HT1080 (cell line): ENCODE results near the gene SART3. TPM values are rescaled to one million over a fixed set of nuclear protein-coding genes. Genes with fewer than 3 reads are reported as not detected.

ENCODE experiments used
- DNase-seq: peaks from one replicate; pipeline ENCODE4 v3.0.0-alpha.2; 2015; ENCODE audit warnings: low read depth
- polyA plus RNA-seq, 2 experiments: library from polyadenylated mRNA; depleted of rRNA; stranded (reverse); fragments of >200 nt; gene quantifications; 2 replicates each; pipeline ENCODE4 v1.2.3, GENCODE V29; 2015
- total RNA-seq: library from RNA; depleted of rRNA; stranded (reverse); fragments of >200 nt; shearing (Covaris generic); gene quantifications from 2 replicates; pipeline ENCODE4 v1.2.3, GENCODE V29; 2014; rRNA removed

SART3 gene, protein sequence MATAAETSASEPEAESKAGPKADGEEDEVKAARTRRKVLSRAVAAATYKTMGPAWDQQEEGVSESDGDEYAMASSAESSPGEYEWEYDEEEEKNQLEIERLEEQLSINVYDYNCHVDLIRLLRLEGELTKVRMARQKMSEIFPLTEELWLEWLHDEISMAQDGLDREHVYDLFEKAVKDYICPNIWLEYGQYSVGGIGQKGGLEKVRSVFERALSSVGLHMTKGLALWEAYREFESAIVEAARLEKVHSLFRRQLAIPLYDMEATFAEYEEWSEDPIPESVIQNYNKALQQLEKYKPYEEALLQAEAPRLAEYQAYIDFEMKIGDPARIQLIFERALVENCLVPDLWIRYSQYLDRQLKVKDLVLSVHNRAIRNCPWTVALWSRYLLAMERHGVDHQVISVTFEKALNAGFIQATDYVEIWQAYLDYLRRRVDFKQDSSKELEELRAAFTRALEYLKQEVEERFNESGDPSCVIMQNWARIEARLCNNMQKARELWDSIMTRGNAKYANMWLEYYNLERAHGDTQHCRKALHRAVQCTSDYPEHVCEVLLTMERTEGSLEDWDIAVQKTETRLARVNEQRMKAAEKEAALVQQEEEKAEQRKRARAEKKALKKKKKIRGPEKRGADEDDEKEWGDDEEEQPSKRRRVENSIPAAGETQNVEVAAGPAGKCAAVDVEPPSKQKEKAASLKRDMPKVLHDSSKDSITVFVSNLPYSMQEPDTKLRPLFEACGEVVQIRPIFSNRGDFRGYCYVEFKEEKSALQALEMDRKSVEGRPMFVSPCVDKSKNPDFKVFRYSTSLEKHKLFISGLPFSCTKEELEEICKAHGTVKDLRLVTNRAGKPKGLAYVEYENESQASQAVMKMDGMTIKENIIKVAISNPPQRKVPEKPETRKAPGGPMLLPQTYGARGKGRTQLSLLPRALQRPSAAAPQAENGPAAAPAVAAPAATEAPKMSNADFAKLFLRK
- total RNA-seq, result 171 and 229 TPM in 2 replicates
- polyA plus RNA-seq (2015; cell fraction: cytosol; rRNA removed), result 33.7 and 47.1 TPM in 2 replicates
- polyA plus RNA-seq (2015; cell fraction: nucleus; rRNA removed), result 99.9 and 101 TPM in 2 replicates

DNA sequence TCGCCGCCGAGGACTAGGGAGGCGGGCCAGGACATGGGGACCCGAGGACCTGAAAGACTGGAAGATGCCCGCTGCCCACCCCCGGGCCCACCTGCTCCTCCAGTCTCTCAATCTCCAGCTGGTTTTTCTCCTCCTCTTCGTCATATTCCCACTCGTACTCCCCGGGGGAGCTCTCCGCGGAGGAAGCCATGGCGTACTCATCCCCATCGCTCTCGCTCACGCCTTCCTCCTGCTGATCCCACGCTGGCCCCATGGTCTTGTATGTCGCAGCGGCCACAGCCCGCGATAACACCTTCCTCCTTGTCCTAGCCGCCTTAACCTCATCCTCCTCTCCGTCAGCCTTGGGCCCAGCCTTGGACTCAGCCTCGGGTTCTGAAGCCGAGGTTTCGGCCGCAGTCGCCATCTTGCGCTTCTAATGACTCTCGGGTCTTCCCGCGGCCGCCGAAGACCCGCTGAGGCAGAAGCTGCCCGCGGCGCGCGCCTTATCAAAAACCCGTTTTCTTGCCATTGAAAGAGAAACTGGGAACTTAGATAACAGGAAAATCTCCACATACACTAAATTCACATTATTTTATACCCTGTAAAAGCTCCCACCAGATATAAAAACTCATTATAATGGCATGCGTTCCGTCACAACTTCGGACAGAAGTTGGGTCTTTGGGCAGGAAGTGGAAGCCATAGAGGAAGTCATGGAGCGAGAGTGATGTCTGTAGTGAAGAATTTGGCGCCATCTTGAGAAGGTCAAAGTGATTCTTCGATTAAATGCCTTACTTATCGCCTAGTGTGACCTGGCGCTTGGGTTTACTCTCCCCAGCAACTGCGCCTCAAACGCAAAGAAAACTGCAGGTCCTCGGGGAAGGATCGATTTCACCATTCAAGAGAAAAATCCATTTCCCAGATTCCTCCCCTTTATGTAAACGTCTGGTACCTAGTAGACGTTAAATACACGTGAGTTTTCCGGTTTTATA, at the start of gene SART3:
Gene SART3, minus strand, starts transcription at position 422 of the 968 bp plus-strand sequence. Its CDS starts 19 bp downstream, at position 403.
- DNase-seq, result peak; percentile 86

DNA sequence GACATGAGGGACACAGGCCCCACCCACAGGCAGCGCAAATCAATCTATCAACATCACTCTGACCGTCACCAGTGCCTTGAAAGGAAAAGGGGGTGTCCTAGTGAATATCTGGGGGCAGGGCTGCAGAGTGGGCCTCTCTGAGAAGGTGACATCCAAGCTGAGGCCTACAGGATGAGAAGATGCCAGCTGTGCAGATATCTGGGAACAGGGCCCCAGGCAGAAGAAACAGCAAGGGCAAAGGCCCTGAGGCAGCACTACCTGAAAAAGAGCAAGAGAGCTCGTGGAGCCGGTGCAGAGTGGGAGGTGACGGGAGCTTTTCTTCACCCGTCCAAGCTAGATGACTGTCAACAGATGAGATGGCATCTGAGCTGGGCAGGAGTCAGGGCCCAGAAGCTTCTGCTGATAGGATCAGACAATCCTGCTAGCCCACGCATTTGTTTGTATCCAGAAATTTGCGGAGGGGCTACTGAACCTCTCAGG, 49.4 kb upstream of the SART3 start:
- no peak for DNase-seq

DNA sequence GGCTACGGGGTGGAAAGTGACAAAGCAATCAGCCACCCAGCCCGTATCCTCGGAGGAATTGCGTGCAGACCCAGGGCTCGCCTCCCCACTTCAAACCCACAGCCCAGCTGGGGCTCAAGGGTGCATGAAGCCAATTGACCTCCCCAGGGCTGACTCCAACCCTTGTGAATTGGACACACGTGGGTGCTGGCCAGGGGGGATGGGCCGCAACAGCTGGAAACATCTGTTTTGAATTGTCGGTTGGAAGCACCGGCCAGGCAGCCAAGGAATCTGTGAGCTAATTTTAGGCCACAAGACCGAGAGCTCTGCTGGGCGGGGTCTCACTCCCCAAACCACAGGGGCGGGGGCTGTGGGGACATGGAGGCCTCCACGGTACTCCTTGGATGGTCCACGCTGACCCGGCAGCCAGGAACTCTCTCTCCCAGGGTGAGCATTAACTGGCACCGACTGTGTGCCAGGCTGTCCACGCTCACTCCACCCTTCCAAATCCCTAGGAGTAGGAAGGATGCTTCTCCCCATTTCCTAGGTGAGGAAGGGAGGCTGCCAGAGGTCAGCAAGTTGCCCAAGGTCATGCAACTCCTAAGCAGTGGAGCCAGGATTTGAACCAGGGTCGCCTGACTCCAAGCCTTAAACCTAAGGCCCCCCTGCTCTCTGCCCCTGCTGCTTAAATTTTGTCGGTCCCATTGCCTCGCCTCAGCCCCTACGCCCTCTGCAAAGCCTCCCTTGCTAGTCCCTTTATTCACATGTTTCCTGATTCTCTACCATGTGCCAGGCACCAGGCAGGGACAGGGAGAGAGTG, 48.8 kb upstream of the SART3 start:
- DNase-seq, result no peak

DNA sequence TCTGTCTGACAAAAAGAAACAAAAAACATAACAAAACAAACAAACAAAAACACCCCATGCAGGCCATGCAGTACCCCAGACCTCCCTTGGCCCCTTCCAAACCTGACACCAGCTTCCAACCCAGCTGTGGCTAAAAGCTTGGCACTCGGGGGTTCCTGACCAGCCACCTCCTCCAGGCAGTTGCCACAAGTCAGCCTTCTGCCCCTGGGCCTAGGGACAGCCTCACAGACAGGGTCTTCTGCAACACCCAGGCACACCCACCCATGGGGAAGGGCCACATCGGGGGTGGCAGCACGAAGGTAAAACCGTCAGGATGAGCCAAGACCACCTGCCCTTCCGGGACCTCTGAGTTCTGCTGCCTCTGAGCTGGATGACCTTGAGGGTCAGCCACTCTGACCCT, 47.6 kb upstream of the SART3 start:
- no peak for DNase-seq

DNA sequence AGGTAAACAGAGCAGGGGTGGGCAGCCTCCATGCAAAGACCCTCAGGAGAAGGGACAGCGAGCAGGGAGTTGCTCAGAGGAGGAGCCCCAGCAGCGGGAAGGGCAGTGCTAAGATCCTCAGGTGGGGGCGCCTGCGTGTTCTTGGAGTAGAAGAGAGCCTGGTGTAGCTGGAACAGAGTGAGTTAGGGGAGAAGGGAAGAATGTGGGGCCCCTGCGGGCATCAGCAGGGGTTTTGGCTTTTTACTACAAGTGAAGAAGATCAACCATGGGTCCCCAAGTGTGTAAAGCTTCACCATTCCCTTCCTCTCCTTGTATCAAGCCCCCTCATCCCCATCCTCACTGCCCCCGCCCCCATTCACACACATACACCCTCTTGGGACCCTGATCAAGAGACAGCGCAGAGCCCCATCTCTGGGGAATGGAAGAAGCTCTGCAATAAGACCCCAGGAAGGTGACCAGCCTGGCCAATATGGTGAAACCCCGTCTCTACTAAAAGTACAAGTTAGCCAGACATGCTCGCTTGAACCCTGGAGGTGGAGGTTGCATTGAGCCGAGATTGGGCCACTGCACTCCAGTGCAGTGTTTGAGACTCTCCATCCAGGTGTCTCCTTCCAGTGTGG, 47.1 kb upstream of the SART3 start:
- no peak for DNase-seq

DNA sequence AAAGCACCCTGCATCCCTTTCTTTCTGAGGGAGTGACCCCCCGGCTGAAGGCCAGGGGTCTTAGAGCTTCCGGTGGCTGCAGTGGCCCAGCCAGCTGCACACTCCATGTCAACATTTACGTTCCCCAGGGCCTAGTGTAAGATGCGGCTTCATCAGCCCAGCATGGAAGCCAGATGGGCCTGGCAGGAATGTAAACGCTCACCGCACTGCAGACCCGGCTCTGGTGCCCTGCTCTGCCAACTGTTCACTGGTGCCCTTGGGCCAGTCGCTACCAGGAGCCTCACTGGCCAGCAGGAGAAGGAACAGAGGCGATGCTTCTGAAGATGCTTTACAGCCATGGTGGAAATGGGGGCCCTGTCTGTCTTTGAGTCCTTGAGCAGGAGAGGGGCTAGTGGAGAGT, 45.5 kb upstream of the SART3 start:
- no peak for DNase-seq

DNA sequence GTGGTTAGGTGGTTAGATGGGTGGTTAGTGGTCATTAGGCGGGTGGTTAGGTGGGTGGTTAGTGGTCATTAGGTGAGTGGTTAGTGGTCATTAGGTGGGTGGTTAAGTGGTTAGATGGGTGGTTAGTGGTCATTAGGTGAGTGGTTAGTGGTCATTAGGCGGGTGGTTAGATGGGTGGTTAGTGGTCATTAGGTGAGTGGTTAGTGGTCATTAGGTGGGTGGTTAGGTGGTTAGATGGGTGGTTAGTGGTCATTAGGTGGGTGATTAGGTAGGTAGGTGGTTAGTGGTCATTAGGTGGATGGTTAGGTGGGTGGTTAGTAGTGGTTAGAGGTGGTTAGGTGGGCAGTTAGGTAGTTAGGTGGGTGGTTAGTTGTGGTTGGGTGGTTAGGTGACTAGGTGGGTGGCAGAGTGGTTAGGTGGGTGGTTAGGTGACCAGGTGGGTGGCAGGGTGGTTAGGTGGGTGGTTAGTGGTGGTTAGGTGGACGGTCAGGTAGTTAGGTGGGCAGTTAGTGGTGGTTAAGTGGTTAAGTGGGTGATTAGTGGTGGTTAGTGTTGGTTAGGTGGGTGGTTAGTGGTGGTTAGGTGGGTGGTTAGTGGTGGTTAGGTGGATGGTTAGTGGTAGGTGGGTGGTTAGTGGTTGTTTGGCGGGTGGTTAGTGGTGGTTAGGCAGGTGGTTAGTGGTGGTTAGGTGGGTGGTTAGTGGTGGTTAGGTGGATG, 44.9 kb upstream of the SART3 start:
- DNase-seq, result no peak

DNA sequence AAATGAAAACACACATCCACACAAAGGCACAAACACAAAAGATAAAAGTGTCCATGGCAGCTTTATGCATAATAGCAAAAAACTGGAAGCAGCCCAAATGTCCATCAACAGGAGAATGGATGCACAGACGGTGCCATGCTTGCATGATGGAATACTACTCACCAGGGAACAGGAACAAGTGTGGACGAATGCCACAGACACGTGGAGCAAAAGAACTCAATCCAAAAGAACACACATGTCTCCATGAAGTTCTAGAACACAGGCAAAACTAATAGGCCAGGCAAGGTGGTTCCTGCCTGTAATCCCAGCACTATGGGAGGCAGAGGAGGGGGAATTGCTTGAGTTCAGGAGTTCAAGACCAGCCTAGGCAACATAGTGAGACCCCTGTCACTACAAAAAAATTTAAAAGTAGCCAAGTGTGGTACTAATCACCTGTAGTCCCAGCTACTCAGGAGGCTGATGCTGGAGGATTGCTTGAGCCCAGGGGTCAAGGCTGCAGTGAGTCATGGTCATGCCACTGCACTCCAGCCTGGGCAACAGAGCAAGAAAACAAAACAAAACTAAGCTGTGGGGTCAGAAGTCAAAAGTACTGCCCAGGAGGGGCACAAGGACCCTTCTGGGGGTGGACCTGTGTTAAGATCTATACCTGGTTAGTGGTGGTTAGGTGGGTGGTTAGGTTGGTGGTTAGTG, 44.2 kb upstream of the SART3 start:
- DNase-seq, result peak; percentile 43

DNA sequence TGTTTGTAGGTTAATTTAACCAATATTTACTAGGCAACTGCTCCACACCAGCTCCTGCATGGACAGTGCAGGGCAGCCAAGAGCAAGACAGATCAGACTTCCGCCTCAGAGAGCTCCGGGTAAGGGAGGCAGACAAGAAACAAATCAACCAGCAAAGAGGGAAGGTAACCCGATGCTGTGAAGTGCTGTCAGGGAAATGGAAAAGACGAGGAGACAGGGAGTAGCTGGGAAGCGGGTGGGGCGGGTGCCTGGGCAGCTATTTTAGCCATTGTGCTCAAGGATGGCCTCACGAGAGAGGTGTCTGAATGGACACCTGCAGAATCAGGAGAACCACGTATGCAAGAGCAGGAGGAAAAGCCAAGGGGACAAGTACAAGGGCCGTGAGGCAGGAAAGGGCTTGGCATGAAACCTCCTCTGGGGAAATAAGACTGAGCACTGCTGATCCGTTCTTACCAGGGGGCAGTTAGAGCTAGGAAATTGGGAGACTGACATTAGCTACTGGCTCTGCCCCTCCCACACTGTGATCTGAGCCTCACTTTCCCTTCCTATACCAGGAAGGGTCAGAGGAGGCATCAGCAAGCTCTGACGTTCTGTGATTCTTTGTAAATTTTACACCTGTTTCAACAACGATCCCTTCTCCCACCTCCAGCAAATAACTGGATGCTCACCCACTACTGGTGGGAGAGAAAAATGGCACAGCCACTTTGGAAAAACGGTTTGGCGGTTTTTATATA, 43.4 kb upstream of the SART3 start:
- no peak for DNase-seq

DNA sequence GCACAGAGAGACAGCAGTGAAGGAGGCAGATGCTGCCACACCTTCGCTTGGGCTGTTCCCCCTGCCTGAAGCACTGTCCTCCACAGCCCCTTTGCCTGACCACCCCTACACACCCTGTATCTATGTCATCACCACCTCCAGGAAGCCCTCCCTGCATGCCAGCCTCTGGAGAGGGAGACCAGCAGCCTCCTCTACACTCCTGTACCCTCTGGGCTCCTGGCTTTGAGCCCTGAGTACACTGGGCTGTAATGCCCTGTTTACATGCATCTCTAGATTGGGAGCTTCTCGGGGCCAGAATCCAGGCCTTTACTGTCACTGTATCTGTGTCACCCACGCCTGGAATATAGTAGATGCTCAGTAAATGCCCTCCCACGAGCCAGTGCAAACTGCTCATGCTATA, 42.8 kb upstream of the SART3 start:
- no peak for DNase-seq

DNA sequence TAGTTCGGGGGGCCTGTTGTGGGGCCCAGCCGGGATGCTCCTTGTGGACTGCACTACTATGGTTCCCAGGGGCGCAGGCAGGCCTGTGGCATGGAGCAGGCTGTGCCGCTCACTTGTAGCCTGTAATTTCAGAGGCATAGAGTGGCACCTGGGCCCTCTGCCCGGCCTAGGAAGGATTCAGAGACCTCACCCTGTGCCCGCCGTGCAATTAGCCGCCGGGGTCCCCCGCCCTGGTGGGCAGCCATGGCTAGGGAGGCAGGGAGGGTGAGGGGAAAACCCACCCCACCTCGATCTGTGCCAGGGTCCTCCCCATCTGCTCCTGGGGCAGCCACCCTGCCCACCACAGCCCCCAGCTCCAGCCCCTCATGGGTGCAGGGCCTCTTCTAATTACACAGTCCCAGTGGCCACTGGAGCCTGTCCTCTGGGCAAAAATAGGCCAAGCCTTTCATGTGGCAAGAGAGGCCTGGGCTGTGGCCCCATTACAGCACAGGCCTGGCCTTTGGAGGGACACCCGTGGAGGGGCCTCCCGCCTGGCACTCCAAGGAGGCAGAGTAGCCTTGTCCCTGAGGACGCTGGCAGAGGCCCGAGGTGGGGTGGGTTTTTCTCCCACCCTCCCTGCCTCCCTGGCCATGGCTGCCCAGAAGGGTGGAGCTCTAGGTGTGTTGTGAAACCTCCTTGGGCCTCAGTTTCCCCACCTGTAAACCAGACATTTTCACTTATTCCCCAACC, 42.2 kb upstream of the SART3 start:
- no peak for DNase-seq

DNA sequence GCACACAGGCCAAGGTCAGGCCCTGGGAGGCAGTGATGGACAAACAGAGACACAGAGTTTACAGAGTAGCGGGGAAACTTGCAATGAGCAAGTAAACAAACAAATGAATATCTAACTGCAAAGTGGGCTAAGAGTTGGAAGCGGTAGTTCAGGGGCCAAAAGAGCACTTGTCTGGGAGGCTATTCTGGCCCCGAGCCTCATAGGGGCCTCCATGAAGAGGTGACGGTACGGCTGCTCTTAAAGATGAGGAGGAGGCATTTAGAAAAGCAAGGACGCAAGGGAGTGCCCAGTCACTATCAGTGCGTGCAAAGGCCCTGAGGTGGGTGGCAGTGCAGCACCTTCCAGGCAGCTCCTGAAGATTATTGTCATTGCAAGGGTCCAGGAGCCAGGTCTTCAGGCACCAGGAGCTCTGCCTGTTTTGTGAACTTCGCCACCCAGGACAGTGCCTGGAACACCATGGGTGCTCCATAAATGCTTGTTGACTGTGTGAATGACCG, 41.3 kb upstream of the SART3 start:
- no peak for DNase-seq

DNA sequence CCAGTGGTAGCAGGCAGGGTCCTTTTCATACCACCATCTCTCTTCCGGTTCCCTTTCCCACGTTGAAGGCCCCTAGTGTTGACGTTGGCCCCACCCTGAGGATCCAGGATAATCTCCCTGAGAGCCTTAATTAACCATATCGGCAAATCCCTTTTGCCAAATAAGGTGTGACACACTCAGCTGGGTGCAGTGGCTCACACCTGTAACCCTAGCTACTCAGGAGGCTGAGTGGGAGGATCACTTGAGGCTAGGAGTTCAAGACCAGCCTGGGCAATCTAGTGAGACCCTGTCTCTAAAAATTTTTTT, 39.7 kb upstream of the SART3 start:
- DNase-seq, result no peak

DNA sequence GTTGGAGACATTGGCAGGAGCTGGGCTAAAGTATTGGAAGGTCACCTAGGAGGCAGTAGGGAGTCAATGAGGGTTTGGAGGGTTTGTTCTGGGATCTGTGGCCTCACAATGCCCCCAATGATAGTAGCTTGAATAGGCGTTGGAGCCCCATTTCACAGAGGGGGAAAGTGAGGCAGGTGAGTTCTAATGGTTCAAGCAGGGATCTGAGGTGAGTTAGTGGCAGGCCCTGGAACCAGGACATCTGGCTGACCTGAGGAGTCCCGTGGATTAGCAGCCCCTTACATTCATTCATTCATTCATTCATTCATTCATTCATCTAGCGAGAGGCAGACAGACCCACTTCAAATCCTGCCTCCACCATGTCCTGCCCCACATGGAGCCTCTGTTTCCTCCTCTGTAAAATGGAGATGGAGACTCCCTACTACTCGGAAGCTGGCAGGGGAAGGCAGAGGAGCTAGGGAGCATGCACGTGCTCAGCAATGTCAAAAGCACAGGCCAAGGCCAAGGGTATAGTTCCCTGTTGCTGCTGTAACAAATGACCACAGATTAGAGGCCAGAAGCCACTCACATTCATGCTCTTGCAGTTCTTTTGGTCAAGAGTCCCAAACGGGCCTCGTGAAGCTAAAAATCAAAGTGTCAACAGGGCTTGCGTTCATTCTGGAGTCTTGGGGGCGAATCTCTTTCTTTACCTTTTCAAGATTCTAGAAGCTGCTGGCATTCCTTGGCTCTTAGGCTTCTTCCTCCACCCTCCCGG, 39.2 kb upstream of the SART3 start:
- DNase-seq, result no peak

DNA sequence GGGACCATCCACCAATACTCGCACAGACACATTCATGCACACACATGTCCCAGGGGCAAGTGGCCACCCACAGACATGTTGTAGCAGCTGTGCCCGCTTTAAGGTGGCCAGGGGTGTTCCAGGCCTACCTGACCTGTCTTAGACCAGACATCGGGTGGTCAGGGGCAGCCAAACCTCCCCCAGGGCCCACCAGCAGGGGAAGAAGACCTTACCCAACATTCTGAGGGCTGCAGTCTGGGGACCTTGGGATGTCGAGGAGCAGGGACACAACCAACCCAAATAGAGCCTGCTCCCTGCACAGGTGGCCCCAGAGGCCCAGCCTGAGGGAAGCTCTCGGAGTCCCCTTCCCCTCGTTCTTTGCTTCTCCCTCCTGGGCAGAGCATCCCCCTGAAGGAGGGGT, 38.6 kb upstream of the SART3 start:
- no peak for DNase-seq
